Activated gamma-delta T cell (primary cell): Measurements from ENCODE around the gene ANKDD1B.
"Not testable (repeated sequence)": the region's sequence is repeated elsewhere in the genome, so short reads cannot be mapped to it uniquely, and the experiment has no call there.

ENCODE experiments used
- DNase-seq: peaks from one replicate; lab custom pipeline; 2025; lab: John Stamatoyannopoulos, UW

The ANKDD1B gene

DNA sequence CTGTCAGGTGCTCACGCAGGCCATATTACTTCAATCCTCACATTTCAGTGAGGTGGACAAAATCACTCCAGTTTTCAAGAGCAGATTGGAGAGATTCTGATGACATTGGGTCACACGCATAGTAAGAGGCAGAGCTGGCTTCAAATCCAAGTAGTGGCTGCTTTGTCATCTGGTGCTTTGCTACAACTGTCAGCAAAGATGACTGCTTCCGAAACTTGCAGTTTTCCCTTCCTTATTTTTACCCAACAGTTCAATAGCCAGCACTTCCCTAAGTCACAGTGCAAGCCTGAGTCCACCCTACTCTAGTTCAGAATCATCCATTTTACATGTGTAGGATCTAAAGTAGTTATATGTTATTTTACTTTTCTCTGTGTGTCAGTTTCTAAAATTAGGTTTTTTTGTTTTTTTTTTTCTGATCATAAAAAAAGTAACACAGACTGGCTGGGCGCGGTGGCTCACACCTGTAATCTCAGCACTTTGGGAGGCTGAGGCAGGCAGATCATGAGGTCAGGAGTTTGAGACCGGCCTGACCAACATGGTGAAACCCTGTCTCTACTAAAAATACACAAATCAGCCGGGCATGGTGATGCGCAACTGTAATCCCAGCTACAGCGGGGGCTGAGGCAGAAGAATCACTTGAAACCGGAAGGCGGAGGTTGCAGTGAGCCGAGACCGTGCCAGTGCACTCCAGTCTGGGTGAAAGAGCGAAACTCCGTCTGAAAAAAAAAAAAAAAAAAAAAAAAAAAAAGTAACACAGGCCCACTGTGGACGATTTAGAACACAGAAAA is 49.6 kb downstream of the ANKDD1B start:
- DNase-seq, result no peak

DNA sequence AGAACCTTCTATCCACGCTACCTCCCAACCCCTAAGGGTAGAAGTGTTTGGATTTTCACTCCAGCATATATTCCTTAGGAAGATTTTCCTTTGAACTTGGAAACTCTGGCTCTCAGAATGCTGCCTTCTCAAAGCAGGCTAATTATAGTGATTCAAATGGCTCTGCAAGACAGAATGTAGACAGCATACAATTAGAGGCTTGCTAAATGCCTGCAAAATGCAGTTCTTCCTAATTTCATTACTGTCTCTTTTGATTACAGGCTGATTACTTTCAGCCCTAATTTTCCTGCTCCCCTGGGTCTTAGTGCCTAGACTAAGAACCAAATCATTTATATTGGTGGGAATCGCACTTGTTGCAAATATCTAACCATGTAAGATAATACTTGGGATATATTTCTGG is 50.8 kb downstream of the ANKDD1B start:
- no peak for DNase-seq

GRCh38 chr5:75663579-75664284 is 52.5 kb downstream of the ANKDD1B start:
- DNase-seq, result no peak

DNA sequence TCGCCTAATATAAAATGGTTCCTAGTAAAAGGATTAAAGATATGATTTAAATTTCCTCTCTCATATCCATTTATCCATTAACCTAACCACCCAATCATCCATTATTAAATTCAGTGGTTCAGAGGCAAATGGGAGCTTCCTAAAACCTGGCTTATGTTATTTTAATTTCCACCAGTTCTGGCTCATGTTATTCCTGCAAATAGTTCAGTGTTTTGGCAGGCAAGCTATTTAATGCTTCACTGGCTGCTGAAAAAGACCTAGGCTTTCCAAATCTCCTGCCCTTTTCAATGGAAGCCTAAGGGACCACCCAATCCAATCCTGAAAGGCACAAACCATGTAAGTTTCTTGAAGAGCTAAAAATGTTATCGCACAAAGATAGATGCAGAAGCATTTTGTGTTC is 53.7 kb downstream of the ANKDD1B start:
- no peak for DNase-seq

GRCh38 chr5:75666801-75667200 is 55.5 kb downstream of the ANKDD1B start:
- no peak for DNase-seq

DNA sequence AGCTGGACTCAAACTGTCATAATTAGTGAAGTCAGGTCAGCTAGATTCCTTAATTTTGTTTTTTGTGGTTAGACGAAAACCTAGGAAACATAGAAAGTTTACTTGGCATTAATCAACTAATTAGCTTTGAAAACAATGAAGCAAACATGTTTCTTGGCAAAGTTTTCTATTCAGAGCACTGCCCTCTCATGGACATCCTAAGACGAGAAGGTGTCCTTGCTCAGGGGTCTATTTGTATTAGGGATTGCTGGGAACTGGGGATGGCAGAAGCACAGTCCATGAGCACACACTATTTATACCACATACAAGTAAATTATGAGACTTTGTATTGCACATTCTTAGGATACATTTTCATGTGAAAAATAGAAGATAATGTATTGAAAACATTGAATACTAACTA is 56.3 kb downstream of the ANKDD1B start:
- DNase-seq, result no peak

GRCh38 chr5:75668445-75668844 is 57.2 kb downstream of the ANKDD1B start:
- no peak for DNase-seq

DNA sequence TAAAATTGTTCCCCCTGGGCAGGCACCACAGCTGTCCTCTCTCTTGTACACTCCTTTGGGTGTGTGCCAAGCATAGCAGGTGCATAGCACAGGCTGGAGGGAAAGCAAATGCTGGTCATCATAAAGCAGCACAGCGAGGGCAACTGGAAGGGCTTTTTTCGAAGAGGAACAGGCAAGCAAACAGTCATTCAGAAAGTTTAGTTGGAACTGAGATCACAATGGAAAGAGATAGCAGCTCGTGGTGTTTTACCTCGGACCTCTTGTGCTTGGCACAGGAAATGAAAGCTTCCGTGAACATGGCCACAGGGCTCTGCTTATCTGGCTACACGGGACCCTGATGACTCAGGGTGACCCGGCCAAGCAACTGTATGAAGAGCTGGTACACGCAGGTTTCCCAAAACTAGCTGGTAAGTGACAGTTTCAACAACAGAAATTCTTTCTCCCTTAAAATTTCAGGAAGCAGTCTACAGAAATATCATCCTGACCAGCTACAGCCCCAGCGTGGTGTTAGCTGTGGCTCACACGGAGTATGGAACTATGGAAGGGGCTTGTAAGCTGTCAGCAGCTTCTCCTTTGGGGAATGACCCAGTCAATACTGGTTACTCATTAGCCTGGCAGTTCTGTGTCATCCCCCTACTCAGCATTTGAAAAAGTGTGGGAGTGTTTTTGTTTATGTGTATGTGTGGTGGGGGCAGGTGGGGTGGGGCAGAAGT is 57.9 kb downstream of the ANKDD1B start:
- DNase-seq, result no peak

DNA sequence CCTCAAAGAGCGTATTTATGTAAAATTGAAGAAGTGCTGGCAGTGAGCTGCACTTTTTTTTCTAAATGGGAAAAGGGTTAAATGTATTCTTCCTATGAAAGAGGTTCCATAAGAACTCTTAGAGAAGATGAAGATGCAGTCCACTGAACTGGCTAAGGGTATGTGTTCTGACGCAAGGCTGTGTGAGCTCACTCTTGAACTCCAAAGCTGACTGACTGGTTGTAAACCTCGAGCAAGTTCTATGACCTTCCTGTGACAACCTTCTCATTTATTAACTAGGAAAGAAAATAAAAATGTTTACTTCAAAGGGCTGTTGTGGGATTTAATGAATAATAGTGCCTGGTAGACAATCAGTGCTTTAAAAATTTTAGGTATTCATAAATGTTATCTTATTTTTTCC is 59.3 kb downstream of the ANKDD1B start:
- no peak for DNase-seq

DNA sequence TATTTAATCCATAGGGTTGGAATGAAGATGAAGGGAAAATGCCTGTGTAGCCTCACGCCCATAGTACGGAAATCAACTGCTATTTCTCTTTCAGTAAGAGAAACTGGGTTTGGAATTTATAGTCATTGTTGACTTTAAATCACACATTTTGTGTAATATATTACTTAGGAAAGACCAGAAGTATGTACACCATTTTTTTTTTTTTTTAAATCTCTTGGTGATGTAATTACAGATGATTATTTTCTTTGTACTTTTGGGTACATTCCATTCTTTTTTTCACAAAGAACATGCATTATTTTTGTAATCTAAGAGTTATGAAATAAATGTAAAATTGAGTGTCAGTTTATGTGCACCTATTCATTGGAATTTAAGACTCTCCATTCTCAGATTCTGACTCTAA is 60.3 kb downstream of the ANKDD1B start:
- no peak for DNase-seq

- no peak for DNase-seq
Measured at GRCh38 chr5:75672616-75673015, 61.4 kb downstream of the ANKDD1B start.

DNA sequence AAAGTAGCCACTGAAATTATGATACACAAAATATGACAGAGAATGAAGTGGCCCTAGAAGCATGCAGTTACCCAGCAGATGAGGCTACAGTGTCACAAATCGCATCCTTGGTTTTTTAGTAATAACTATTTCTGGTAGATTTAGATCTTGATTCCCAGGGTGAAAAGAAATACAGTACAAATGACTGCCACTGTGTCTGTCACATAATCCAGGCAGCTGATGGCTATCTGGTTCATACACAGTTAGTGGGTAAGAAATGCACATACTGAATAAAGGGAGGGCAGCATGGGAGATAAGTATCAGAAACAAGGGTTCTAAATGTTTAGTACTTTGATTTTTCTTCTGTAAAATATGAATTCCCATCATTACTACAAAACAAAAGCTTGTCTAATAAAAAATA is 64.5 kb downstream of the ANKDD1B start:
- no peak for DNase-seq

DNA sequence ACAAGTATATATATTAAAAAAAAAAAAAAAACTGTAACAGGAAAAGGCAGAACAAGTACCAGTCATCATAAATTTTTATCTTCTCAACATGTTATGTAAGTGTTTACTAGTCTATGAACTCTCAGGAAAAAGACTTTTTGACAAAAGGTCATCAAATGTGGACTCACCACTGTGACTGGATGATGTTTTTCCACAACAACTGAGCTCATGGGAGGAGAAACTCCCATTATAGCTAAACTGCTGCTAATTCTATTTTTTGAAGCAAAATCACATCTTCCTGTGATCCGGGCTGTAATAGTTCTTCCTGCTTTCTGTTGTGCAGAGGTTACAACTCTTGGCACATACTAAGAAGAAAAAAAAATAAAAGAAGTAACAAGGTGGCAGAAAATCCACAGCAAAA is 66.4 kb downstream of the ANKDD1B start:
- DNase-seq, result no peak

- no peak for DNase-seq
Measured at GRCh38 chr5:75678155-75678554, 66.9 kb downstream of the ANKDD1B start.

DNA sequence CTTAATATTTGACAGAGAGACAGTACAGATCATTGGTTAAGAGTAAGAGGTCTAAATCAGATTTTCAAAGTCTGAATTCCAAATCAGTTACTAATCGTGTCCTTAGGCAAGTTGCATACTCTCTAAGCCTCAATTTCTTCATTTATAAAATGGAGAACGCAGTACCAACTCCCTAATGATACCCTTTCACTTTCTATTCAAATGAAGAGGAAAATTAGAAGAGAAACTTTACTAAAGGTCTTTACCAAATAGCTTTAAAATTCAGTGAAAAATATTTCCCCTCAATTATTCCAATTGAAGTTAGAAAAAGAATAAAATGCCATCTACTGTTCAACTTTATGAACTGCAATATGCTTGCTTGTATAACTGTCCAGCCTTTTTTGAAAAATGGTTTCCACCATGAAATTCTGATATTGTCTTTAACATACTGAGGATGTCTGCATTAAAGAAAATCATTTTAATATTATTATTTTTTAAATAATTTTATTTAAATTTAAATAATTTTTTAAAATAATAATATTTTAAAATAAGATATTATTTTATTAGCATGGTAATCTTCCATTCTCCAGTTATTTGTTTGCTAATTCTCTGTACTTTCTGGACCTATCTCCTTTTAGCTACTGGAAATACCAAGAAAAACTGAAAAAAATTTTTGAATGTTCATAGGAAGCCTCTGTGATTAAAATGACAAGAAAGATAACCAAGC is 70.0 kb downstream of the ANKDD1B start:
- DNase-seq, result no peak

- DNase-seq, result no peak
Measured at GRCh38 chr5:75685141-75685540, 73.9 kb downstream of the ANKDD1B start.

DNA sequence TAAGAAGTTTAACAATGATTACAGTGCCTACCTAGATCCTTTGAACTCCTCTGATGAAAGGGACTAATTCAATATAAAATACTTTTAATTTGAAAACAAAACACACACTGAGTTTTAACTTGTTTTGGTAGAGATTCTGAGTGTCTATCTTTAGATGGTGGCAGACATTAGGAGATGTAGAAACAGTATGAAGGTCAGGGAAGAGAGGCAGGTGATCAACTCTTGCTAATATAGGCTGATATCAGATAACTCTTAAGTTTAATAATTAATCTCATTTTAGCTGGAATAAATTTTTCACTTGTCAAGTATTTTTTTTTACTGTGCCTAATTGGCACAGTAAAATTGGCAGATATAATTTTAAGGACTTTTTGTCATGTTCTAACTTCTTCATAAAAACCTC is 75.2 kb downstream of the ANKDD1B start:
- no peak for DNase-seq

DNA sequence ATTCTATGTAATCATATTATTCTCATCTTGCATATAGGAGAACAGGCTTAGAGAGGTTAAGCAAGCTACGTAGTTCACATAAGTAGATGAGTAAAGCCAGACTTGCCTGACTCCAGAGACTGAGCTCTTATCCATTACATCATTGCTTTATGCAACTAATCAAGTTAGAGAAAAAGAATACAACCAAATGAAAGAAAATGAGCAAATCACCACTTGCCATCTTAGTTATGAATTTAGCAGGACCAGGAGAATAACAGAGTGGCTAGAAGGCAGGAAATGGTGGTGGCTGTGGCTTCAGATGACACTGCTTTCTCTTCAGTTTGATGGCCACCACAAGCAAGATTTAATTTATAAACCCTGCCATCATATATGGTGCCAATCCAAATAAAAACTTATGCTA is 79.4 kb downstream of the ANKDD1B start:
- DNase-seq, result no peak

DNA sequence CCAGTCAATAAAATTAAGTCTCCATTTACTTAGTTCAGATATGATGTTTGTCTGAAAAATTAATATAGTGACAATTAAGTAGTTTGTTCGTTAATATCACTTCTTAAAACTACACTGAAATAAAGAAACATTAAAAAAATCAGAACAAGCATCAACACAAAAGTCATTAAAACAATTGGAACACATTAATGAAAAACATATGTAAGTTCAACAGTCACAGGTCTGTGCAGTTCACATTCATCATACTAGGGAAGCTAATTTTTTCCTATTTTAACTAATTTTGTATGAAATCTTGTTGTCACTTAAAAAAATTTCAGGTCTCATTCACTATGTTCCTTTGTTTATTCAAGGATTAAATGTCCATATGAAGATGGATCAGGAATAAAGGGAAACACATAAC is 83.5 kb downstream of the ANKDD1B start:
- DNase-seq, result no peak

DNA sequence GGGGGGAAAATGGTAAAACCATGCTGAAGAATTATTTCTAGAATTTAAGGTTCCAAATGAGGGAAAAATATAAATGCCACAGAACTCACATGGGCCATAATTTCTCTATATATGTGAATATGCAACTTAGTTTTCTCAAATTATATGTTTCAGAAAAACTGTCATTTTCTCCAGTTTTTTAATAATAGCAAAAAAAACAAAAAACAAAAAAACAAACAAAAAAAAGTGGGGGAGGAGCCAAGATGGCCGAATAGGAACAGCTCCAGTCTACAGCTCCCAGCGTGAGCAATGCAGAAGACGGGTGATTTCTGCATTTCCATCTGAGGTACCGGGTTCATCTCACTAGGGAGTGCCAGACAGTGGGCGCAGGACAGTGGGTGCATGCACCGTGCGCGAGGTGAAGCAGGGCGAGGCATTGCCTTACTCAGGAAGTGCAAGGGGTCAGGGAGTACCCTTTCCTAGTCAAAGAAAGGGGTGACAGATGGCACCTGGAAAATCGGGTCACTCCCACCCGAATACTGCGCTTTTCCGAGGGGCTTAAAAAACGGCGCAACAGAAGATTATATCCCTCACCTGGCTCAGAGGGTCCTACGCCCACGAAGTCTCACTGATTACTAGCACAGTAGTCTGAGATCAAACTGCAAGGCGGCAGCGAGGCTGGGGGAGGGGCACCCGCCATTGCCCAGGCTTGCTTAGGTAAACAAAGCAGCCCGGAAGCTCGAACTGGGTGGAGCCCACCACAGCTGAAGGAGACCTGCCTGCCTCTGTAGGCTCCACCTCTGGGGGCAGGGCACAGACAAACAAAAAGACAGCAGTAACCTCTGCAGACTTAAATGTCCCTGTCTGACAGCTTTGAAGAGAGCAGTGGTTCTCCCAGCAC is 84.5 kb downstream of the ANKDD1B start:
- DNase-seq, result not testable (repeated sequence)

DNA sequence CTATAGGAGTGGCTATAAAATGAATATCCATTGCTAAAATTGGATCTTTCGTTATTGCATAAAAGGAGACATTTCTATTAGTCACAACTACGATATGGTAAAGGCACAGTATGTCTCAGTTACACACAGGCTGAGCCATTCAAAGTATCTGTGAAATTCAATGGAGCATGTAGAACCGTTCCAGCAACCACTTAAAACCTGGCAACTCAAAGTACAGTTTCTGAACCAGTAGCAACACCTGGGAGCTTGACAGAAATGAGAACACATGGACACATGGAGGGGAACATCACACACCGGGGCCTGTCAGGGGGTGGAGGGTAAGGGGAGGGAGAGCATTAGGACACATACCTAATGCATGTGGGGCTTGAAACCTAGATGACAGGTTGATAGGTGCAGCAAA is 90.6 kb downstream of the ANKDD1B start:
- no peak for DNase-seq
